ENCODE results near the gene ZNRF2. TPM values are rescaled to one million over a fixed set of nuclear protein-coding genes. Genes with fewer than 3 reads are reported as not detected.

Gene ZNRF2
- total RNA-seq, 1 experiment from 2014 or later: 24.7 TPM

- ChIA-PET POLR2A (ENCODE audit: unreplicated experiment) (no interaction called here), CTCF (no interaction called here)
- no peaks in the 10 kb centered on the region for H3K9me2 ChIP-seq (ENCODE audit: insufficient read depth)
- H3K79me2 ChIP-seq (ENCODE audit: low read depth): peaks cover 92% of the 10 kb centered on the region
- 0 out of 2 replicates have a peak, but pooled peaks cover 4% of the 10 kb centered on the region for H3F3A ChIP-seq (ENCODE audit: insufficient read depth, low read depth)
- no peaks in the 10 kb centered on the region for H3K27me3 ChIP-seq (ENCODE audit: insufficient read depth, low read depth)
- peak overlapping the region; percentile 58; the same call in 1 of the 2 replicates for H3K27ac ChIP-seq
- peaks cover 45% of the 10 kb centered on the region for H3K4me1 ChIP-seq (replicated peaks; ENCODE audit: insufficient read depth)
- H3K4me2 ChIP-seq: no peak overlapping the region
- no peak overlapping the region for H2AFZ ChIP-seq
- BruUV-seq (replicated peaks): no TSS peak
- intact Hi-C loops (cut with micrococcal nuclease; ENCODE audit: unreplicated experiment): no loop called here
- H3K4me3 ChIP-seq: no peak overlapping the region
- H3K36me3 ChIP-seq (ENCODE audit: low read depth): no peaks in the 10 kb centered on the region
- TF ChIP-seq EZH2 (IDR thresholded peaks at IDR 0.05; ENCODE audit: low read depth) (no peak), CTCF (conservative IDR thresholded peaks at IDR 0.05) (no peak)
- no peaks in the 10 kb centered on the region for H4K20me1 ChIP-seq (ENCODE audit: insufficient read depth)
- peaks cover 17% of the 10 kb centered on the region; the same call in 1 of the 2 replicates for H3K9me3 ChIP-seq (ENCODE audit: insufficient read depth, low read depth)
- DNase-seq: no peak
Measured at GRCh38 chr7:30309302-30309701, 24.9 kb downstream of the ZNRF2 start.

DNA sequence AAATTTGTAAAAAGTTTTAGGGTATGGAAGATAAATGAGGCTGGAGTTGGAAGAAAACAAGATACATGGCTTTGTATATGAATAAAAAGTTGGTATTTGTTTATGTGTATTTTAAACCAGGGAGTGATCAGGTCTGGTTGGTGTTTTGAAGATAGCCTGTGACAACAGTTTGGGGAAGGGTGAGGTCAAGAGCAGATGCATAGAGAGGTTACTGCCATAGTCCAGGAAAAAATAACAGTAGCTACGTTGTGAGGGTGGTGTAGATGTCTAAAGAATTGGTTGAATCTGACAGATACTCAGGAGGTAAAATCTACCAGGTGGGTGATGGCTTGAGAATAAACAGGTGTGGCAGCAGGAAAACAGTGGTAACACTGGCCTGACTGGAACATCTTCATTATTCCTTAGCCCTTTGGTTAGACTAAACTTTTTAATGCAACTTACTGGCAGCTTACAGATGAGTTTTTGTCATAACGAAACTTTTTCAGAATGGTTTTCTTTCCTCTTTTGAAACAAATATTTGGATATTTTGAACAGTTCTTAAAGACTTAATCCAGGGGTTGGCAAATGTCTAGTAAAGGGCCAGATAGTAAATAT lies 25.5 kb downstream of the ZNRF2 start:
- H3K9me2 ChIP-seq (ENCODE audit: insufficient read depth): no peaks in the 10 kb centered on the region
- intact Hi-C loops (cut with micrococcal nuclease; ENCODE audit: unreplicated experiment): no loop called here
- peaks cover 17% of the 10 kb centered on the region; the same call in 1 of the 2 replicates for H3K9me3 ChIP-seq (ENCODE audit: insufficient read depth, low read depth)
- no peaks in the 10 kb centered on the region for H4K20me1 ChIP-seq (ENCODE audit: insufficient read depth)
- H3K36me3 ChIP-seq (ENCODE audit: low read depth): no peaks in the 10 kb centered on the region
- BruUV-seq (replicated peaks): no TSS peak
- H3K27me3 ChIP-seq (ENCODE audit: insufficient read depth, low read depth): no peaks in the 10 kb centered on the region
- ChIA-PET POLR2A (ENCODE audit: unreplicated experiment) (no interaction called here), CTCF (no interaction called here)
- no peak for DNase-seq
- peaks cover 89% of the 10 kb centered on the region for H3K79me2 ChIP-seq (ENCODE audit: low read depth)
- TF ChIP-seq CTCF (conservative IDR thresholded peaks at IDR 0.05) (no peak), EZH2 (IDR thresholded peaks at IDR 0.05; ENCODE audit: low read depth) (no peak)
- H3F3A ChIP-seq (ENCODE audit: insufficient read depth, low read depth): 0 out of 2 replicates have a peak, but pooled peaks cover 4% of the 10 kb centered on the region
- H3K4me3 ChIP-seq: no peak overlapping the region
- H3K4me2 ChIP-seq: 0 out of 2 replicates have a peak overlapping the region, but pooled peaks have one; percentile 3
- H3K4me1 ChIP-seq (replicated peaks; ENCODE audit: insufficient read depth): peaks cover 45% of the 10 kb centered on the region
- no peak overlapping the region for H3K27ac ChIP-seq
- no peak overlapping the region for H2AFZ ChIP-seq

DNA sequence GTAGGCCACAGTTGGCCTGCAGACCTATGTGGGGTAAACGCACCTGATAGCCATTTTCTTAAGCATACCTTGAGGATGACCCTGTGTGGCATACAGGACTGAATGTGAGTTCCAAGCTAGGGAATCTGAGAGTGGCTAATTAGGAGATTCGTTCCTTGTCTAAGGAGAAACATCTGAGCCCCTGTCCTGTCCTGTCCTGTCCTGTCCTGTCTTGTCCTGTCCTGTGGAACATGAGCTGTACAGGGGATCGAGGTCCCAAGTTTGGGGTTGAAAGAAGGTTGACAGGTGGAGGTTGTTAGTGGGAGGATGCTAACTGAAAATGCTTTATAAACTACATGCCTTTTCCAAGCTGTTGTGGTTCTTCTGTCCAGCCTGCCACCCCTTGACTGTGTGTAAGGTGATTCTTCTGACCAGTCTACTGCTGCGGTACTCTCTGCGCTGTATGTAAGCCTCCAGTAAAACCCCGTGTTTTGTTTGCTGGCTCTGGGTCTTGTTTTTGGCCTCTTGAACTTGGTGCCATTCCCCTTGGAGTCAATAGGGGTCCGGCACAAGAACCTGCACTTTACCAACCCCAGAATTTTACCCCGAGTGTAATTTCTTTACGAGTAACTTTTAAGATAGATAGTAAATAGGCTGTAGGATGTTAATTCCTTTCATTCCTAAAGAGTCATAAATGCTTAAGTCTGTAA lies 26.4 kb downstream of the ZNRF2 start:
- Histone ChIP-seq H3K4me2 (no peak overlapping the region), H3K9me2 (ENCODE audit: insufficient read depth) (no peaks in the 10 kb centered on the region), H3K4me1 (replicated peaks; ENCODE audit: insufficient read depth) (peaks cover 40% of the 10 kb centered on the region), H3K79me2 (ENCODE audit: low read depth) (peaks cover 88% of the 10 kb centered on the region), H3K27me3 (ENCODE audit: insufficient read depth, low read depth) (no peaks in the 10 kb centered on the region), H3K9me3 (ENCODE audit: insufficient read depth, low read depth) (peaks cover 17% of the 10 kb centered on the region; the same call in 1 of the 2 replicates), H3K27ac (no peak overlapping the region), H3K4me3 (no peak overlapping the region), H2AFZ (no peak overlapping the region), H3K36me3 (ENCODE audit: low read depth) (no peaks in the 10 kb centered on the region), H4K20me1 (ENCODE audit: insufficient read depth) (no peaks in the 10 kb centered on the region), H3F3A (ENCODE audit: insufficient read depth, low read depth) (peaks cover 4% of the 10 kb centered on the region; the same call in 1 of the 2 replicates)
- DNase-seq: no peak
- TF ChIP-seq EZH2 (IDR thresholded peaks at IDR 0.05; ENCODE audit: low read depth) (no peak), CTCF (conservative IDR thresholded peaks at IDR 0.05) (no peak)
- BruUV-seq (replicated peaks): no TSS peak
- POLR2A ChIA-PET (ENCODE audit: unreplicated experiment): no interaction called here
- CTCF ChIA-PET: no interaction called here
- intact Hi-C loops (cut with micrococcal nuclease; ENCODE audit: unreplicated experiment): no loop called here

Measured in PC-9 (cell line).